ENCODE data around the gene SEMA4G.

SEMA4G gene

DNA sequence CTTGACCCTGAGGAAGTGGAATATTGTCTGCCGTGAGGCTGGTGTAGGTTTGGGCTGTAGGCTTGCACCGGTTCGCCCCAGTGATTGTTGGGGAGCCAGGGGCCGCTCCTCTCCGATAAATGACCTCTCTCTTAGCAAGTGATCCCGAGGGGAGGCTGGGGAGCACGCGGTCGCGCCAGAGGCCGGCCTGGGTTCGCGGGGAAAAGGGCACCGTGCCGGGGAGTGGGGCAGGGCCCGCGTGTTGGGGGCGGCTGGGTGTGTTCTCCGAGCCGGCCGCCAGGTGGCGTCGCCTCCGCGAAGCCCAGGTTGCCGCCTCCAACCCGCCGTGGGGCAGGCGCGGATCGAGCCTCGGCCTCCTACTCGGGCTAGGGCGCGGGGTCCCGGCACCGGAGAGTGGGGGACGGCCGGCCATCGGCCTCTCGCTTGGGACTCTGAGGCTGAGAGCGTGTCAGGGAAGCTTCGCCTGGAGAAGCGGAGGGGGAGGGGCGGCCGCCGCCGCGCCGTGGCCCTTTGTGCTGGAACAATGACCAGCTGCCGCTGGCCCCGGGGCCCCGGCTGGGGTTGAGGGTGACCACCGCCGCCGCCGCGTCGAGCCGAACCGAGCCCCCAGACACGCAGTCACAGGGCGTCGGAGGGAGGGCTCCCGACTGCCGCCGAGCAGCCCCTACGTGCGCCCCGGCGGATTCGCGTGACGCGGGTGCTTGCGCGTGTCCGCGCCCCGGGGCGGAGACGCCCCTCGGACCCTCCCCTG, 29.9 kb downstream of the SEMA4G start (continued):
- TF ChIP-seq, protein P1, sequence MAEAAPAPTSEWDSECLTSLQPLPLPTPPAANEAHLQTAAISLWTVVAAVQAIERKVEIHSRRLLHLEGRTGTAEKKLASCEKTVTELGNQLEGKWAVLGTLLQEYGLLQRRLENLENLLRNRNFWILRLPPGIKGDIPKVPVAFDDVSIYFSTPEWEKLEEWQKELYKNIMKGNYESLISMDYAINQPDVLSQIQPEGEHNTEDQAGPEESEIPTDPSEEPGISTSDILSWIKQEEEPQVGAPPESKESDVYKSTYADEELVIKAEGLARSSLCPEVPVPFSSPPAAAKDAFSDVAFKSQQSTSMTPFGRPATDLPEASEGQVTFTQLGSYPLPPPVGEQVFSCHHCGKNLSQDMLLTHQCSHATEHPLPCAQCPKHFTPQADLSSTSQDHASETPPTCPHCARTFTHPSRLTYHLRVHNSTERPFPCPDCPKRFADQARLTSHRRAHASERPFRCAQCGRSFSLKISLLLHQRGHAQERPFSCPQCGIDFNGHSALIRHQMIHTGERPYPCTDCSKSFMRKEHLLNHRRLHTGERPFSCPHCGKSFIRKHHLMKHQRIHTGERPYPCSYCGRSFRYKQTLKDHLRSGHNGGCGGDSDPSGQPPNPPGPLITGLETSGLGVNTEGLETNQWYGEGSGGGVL (tag by site-specific recombination; IDR thresholded peaks at IDR 0.05), result peak; percentile 62
- TF ChIP-seq, protein P2, sequence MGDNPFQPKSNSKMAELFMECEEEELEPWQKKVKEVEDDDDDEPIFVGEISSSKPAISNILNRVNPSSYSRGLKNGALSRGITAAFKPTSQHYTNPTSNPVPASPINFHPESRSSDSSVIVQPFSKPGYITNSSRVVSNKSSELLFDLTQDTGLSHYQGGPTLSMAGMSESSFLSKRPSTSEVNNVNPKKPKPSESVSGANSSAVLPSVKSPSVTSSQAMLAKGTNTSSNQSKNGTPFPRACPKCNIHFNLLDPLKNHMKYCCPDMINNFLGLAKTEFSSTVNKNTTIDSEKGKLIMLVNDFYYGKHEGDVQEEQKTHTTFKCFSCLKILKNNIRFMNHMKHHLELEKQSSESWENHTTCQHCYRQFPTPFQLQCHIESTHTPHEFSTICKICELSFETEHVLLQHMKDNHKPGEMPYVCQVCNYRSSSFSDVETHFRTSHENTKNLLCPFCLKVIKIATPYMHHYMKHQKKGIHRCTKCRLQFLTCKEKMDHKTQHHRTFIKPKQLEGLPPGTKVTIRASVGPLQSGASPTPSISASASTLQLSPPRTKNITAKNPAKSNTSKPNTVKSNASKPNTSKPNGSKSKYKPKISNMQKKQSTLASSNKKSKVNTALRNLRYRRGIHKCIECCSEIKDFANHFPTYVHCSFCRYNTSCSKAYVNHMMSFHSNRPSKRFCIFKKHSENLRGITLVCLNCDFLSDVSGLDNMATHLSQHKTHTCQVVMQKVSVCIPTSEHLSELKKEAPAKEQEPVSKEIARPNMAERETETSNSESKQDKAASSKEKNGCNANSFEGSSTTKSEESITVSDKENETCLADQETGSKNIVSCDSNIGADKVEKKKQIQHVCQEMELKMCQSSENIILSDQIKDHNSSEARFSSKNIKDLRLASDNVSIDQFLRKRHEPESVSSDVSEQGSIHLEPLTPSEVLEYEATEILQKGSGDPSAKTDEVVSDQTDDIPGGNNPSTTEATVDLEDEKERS (tag by site-specific recombination; IDR thresholded peaks at IDR 0.05), result no peak
- TF ChIP-seq ZNF621 (tag by site-specific recombination; IDR thresholded peaks at IDR 0.05) (no peak), GLIS2 (tag by site-specific recombination; IDR thresholded peaks at IDR 0.05) (peak; percentile 92), SP3 (tag by site-specific recombination; IDR thresholded peaks at IDR 0.05) (peak; percentile 76), ZBTB21 (tag by site-specific recombination; IDR thresholded peaks at IDR 0.05) (no peak), ZNF629 (tag by site-specific recombination; IDR thresholded peaks at IDR 0.05) (peak; percentile 24; the same call in 1 of the 2 replicates), YY2 (tag by site-specific recombination; IDR thresholded peaks at IDR 0.05) (0 out of 2 replicates have a peak, but pooled peaks have one; percentile 32), ZNF10 (tag by site-specific recombination; IDR thresholded peaks at IDR 0.05) (peak; percentile 43; the same call in 1 of the 2 replicates), GLIS1 (tag by site-specific recombination; IDR thresholded peaks at IDR 0.05) (peak; percentile 55), ZNF138 (tag by site-specific recombination; IDR thresholded peaks at IDR 0.05; ENCODE audit: borderline replicate concordance) (no peak), ZNF785 (tag by site-specific recombination; IDR thresholded peaks at IDR 0.05) (peak; percentile 13; the same call in 1 of the 2 replicates), OSR2 (tag by site-specific recombination; IDR thresholded peaks at IDR 0.05) (no peak), SP7 (tag by site-specific recombination; IDR thresholded peaks at IDR 0.05) (peak; percentile 30), ZNF274 (IDR thresholded peaks at IDR 0.05; ENCODE audit: low read length) (no peak), ZNF274 (tag by site-specific recombination; IDR thresholded peaks at IDR 0.05; ENCODE audit: borderline replicate concordance) (no peak), ZNF747 (tag by site-specific recombination; IDR thresholded peaks at IDR 0.05) (no peak), KLF9 (tag by site-specific recombination; IDR thresholded peaks at IDR 0.05; ENCODE audit: low read depth) (peak; percentile 81), ZNF664 (tag by site-specific recombination; IDR thresholded peaks at IDR 0.05) (no peak), ZNF239 (tag by site-specific recombination; IDR thresholded peaks at IDR 0.05) (0 out of 2 replicates have a peak, but pooled peaks have one; percentile 12)
- TF ChIP-seq, protein P3, sequence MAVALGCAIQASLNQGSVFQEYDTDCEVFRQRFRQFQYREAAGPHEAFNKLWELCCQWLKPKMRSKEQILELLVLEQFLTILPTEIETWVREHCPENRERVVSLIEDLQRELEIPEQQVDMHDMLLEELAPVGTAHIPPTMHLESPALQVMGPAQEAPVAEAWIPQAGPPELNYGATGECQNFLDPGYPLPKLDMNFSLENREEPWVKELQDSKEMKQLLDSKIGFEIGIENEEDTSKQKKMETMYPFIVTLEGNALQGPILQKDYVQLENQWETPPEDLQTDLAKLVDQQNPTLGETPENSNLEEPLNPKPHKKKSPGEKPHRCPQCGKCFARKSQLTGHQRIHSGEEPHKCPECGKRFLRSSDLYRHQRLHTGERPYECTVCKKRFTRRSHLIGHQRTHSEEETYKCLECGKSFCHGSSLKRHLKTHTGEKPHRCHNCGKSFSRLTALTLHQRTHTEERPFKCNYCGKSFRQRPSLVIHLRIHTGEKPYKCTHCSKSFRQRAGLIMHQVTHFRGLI (tag by site-specific recombination; IDR thresholded peaks at IDR 0.05), result peak; percentile 11; the same call in 1 of the 2 replicates
- TF ChIP-seq, protein P4, sequence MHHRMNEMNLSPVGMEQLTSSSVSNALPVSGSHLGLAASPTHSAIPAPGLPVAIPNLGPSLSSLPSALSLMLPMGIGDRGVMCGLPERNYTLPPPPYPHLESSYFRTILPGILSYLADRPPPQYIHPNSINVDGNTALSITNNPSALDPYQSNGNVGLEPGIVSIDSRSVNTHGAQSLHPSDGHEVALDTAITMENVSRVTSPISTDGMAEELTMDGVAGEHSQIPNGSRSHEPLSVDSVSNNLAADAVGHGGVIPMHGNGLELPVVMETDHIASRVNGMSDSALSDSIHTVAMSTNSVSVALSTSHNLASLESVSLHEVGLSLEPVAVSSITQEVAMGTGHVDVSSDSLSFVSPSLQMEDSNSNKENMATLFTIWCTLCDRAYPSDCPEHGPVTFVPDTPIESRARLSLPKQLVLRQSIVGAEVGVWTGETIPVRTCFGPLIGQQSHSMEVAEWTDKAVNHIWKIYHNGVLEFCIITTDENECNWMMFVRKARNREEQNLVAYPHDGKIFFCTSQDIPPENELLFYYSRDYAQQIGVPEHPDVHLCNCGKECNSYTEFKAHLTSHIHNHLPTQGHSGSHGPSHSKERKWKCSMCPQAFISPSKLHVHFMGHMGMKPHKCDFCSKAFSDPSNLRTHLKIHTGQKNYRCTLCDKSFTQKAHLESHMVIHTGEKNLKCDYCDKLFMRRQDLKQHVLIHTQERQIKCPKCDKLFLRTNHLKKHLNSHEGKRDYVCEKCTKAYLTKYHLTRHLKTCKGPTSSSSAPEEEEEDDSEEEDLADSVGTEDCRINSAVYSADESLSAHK (tag by site-specific recombination; IDR thresholded peaks at IDR 0.05), result no peak
- TF ChIP-seq, protein P5, sequence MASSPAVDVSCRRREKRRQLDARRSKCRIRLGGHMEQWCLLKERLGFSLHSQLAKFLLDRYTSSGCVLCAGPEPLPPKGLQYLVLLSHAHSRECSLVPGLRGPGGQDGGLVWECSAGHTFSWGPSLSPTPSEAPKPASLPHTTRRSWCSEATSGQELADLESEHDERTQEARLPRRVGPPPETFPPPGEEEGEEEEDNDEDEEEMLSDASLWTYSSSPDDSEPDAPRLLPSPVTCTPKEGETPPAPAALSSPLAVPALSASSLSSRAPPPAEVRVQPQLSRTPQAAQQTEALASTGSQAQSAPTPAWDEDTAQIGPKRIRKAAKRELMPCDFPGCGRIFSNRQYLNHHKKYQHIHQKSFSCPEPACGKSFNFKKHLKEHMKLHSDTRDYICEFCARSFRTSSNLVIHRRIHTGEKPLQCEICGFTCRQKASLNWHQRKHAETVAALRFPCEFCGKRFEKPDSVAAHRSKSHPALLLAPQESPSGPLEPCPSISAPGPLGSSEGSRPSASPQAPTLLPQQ (tag by site-specific recombination; IDR thresholded peaks at IDR 0.05), result peak; percentile 68
- TF ChIP-seq, protein P6, sequence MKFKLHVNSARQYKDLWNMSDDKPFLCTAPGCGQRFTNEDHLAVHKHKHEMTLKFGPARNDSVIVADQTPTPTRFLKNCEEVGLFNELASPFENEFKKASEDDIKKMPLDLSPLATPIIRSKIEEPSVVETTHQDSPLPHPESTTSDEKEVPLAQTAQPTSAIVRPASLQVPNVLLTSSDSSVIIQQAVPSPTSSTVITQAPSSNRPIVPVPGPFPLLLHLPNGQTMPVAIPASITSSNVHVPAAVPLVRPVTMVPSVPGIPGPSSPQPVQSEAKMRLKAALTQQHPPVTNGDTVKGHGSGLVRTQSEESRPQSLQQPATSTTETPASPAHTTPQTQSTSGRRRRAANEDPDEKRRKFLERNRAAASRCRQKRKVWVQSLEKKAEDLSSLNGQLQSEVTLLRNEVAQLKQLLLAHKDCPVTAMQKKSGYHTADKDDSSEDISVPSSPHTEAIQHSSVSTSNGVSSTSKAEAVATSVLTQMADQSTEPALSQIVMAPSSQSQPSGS (tag by site-specific recombination; IDR thresholded peaks at IDR 0.05; ENCODE audit: low read depth), result no peak

Measured in HEK293 (cell line).